CD4-positive, alpha-beta T cell treated with Interleukin-4 for 1 hour (primary cell): ENCODE measurements around the gene TEX10.

ENCODE experiments used
- DNase-seq, 2 donors: peaks; one replicate each; pipeline ENCODE4 v3.0.0-alpha.2; 2020 to 2022

TEX10 gene

DNA sequence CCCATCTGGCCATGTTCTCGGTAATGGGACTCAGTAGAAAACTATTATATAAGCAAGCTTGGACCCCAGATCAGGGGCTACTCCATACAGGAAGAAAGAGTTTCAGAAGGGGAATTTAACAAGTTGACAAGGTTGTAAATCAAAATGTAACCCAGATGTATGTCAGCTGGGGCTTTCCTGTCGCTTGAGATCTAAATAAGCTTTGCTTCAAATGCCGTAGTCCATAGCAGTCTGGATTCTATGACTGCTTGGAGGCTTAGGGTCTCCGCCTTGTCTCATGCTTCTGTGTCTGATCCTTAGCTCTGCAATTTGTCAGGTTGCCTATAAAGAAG lies 70.4 kb downstream of the TEX10 start:
- DNase-seq, result no peak

- no peak for DNase-seq
Observed at GRCh38 chr9:100281676-100282387, 70.9 kb downstream of the TEX10 start.

DNA sequence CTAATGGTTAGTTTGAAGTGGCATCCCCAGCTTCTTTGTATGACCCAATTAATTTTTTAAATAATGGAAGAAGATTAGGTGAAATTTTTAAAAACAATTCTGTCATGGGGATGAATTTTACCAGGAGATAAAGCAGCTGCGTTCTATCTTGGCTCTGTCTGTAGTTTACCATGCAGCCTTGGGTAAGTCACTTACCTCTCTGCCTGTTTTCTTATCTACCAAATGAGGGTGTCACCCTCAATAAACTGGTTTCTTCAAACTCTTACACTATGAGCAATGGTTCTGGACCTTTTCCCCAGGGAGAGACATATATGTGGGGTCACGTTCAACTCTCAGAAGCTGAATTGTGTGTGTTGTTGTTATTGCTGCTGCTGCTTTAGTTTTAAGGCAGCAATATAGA lies 71.7 kb downstream of the TEX10 start:
- no peak for DNase-seq

DNA sequence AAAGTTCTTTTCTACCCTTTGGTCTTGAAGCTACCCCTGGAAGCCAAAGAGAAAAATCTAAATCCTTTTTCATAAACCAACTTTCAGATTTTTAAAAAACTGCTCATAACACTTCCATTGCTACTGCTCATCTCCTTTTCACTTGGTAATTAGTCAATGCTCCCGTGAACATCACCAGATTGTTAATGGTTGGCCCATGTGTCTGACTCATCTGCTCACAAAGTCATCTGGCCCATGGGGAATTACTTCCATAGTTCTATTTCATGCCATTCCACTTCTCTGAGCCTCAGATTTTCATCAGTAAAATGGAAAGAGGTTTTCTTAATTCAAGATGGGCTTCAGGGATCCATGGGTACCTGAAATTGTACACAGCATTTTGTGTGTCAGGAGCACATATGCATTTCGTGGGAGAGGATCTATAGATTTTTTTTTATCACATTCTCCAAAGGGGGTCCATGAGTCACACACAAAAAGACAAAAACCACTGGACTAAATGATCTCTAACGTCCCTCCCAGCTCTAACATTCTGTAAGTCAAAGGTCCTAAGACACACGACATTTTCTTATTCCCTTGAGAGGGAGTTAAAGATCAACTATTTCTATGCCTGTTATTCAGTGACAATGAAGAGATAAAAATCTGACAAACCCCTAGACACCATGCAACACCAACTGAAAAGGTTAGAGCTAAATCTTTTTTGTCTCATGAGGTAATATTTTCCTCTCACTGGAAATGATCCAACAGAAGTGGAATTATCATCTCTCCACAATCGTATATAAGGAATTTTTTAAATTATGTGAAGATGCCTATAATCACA lies 75.4 kb downstream of the TEX10 start:
- DNase-seq, result no peak

DNA sequence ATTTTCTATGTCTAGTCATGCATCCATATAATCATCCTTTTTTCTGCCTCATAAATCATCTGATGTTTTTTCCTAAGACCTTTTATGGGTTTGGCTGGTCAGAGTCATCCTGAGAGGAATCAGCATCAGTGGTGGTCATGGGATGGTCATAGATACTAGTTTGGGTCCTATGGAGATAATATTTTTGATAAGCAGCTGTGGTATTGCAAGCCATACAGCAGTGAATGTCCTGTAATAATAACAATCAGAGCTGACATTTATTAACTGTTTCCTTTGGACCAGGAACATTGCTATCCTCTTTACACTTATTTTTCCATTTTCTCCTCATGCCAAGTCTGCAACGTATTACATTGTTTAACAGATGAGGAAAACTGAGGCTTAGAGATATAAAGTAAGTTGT lies 83.1 kb downstream of the TEX10 start:
- DNase-seq, result no peak

DNA sequence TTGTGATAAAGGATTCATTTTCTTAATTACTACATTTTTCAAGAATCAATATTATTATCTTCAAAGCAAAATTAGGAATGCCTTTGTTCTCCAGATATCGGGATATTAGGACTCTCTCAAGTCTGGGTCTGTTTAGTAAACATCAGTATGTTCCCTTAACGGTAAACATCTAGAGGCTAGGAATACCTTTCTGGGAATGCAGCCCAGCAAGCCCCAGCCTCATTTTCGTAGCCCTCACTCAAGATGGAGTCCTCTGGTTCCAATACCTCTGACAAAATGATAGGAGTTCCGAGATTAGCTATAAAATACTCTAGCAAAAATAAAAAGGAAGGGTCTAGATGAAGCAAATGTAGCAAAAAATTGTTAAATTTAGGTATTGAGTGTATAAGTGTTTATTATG lies 84.5 kb downstream of the TEX10 start:
- no peak for DNase-seq

- DNase-seq, result no peak
Observed at GRCh38 chr9:100267211-100267610, 85.5 kb downstream of the TEX10 start.
